Esophagus squamous epithelium (tissue), 4 donors: ENCODE data around the gene STAT4.

Source experiments
- POLR2A ChIP-seq, 4 donors: fragments of 450-650 bp; IDR thresholded peaks; one replicate each; pipeline ENCODE4 v1.6.1; 2017; ENCODE audit warnings: antibody characterized with exemption in 4 of 4, mild to moderate bottlenecking in 4 of 4, moderate library complexity in 3 of 4
- TF ChIP-seq, protein P1 (sequence below), 6 experiments: fragments of 450-650 bp in 4 of 6; fragments of 200-600 bp in 2 of 6; sonication (generic) in 2 of 6; IDR thresholded peaks; one replicate each; pipeline ENCODE4 v1.5.1; 2016 to 2019; ENCODE audit warnings: antibody characterized with exemption in 6 of 6, mild to moderate bottlenecking in 4 of 6, moderate library complexity in 4 of 6

DNA sequence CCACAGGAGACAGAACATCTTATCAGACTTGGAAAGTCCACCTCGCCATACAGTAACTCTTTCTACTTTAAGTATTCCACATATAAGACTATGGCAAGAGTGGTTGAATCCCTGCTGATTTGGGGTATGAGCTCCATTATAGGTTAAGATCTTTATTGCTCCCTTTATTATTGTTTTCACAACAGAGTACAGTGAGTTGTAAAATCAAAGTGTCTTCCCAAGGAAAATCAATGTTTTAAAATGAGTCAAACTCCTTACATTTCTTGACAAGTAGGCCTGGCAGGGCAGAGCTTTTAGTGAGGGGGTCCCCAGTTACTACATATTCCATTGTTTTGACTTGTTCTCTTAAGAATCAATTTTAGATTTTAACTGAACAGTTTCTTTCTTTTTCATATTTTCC, 87.2 kb downstream of the STAT4 start:
- TF ChIP-seq, protein P1, sequence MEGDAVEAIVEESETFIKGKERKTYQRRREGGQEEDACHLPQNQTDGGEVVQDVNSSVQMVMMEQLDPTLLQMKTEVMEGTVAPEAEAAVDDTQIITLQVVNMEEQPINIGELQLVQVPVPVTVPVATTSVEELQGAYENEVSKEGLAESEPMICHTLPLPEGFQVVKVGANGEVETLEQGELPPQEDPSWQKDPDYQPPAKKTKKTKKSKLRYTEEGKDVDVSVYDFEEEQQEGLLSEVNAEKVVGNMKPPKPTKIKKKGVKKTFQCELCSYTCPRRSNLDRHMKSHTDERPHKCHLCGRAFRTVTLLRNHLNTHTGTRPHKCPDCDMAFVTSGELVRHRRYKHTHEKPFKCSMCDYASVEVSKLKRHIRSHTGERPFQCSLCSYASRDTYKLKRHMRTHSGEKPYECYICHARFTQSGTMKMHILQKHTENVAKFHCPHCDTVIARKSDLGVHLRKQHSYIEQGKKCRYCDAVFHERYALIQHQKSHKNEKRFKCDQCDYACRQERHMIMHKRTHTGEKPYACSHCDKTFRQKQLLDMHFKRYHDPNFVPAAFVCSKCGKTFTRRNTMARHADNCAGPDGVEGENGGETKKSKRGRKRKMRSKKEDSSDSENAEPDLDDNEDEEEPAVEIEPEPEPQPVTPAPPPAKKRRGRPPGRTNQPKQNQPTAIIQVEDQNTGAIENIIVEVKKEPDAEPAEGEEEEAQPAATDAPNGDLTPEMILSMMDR (IDR thresholded peaks at IDR 0.05): no peak
- TF ChIP-seq POLR2A (IDR thresholded peaks at IDR 0.05): no peak
